ENCODE data around the gene MRPS25.

The MRPS25 gene

GRCh38 chr3:15064835-15065549 is at the start of gene MRPS25:
Gene MRPS25 (minus strand): TSS chr3:15065315. CDS start chr3:15065194, 121 bp downstream.
- peak; percentile 66 to 77 (median 76) for DNase-seq (ENCODE audit: low read depth in 3 of 3, low spot score in 1 of 3)

DNA sequence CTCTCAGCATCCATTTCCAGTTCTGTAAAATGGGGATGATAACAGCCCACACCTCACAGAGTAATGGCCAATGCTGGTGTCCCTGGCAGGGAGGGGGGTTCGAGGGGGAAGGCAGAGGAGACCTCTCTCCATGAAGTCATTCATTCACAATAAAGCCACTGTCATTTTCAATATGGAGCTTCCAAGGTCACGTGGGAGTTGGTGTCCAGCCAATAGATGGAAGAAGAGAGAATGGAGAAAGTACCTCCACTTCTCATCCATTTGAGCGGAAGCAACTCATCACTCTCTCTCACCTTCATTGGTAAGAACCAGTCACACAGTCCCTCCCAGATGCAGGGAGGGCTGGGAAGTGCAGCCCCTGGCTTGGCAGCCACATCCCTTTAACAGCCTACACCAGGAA is 48.8 kb upstream of the MRPS25 start:
- DNase-seq (ENCODE audit: low read depth in 3 of 3, low spot score in 1 of 3) = no peak

DNA sequence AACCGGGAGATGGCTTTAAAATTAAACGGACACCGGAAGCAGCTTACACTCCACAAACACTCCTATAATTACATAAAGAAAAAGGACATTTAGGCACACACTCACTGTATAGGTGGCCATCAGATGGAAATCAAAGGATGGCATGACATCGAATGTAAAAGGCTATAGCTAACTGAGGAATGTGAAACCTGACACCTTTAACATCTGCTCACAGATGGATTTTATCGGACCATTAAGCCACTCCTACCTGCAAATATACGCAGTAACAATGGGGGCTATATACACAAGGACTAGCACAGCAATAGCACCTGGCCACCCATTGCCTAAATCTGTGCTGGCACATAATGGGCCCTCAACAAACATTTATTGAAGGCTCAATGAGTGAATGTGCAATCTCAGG is 48.4 kb upstream of the MRPS25 start:
- DNase-seq (ENCODE audit: low read depth in 3 of 3, low spot score in 1 of 3) = no peak

DNA sequence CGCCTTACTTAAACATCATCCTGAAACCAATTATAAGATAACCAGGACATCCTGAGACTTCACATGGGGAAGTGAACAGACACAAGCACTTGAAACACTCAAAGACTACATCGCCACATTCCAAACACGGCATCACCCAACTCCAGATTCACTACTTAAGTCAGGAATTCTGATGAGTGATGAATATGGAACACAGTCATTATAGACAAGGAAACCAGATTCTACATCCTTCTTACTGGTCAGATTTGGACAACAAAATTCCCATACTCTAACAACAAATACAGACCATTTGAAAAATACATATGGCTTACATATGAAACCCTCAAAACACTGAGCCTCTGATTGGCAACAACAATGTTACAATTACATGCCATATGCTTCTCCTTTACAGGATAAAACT is 46.9 kb upstream of the MRPS25 start:
- no peak for DNase-seq (ENCODE audit: low read depth in 3 of 3, low spot score in 1 of 3)

GRCh38 chr3:15110206-15110605 is 45.1 kb upstream of the MRPS25 start:
- DNase-seq (ENCODE audit: low read depth in 3 of 3, low spot score in 1 of 3) = no peak

- no peak for DNase-seq (ENCODE audit: low read depth in 3 of 3, low spot score in 1 of 3)
Observed at GRCh38 chr3:15108869-15109268, 43.8 kb upstream of the MRPS25 start.

GRCh38 chr3:15108082-15108545 is 43.0 kb upstream of the MRPS25 start:
- peak; percentile 34 to 67 (median 38) for DNase-seq (ENCODE audit: low read depth in 3 of 3, low spot score in 1 of 3)

DNA sequence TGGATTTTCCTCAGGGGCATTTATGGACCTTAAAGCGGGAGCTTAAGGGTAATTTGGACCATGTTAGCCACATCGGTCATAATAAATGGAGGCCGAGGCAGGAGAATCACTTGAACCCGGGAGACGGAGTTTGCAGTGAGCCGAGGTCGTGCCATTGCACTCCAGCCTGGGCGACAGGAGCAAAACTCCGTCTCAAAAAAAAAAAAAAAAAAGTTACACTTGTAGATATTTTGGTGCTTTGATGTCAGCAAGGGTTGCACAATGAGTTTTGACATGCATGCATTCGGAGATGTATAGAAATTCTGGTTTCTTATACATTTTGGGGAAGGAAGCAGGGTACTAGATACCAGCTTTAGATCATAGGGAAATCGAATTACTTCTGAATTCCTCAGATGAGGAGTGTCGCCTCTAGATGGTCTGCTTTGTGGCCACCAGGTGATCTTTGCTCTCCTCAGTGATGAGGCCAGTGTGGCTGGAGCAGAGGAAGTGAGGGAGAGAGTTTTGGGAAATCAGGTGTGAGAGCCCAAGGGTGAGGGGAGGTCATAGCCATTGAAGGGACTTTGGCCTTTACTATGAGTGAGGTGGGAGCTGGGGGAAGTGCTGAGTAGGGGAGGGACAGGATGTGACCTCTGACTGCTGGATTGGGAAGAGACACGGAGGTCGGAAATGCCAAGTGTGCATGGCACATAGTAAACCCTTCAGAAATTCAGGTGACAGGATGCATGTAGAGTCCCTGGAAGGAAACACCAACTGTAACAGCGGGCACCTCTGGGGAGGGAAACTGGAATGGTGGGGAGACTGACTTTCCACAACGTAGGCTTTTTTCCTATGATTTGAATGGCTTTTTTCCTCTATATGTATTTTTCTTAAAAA is 42.2 kb upstream of the MRPS25 start:
- no peak for DNase-seq (ENCODE audit: low read depth in 3 of 3, low spot score in 1 of 3)

DNA sequence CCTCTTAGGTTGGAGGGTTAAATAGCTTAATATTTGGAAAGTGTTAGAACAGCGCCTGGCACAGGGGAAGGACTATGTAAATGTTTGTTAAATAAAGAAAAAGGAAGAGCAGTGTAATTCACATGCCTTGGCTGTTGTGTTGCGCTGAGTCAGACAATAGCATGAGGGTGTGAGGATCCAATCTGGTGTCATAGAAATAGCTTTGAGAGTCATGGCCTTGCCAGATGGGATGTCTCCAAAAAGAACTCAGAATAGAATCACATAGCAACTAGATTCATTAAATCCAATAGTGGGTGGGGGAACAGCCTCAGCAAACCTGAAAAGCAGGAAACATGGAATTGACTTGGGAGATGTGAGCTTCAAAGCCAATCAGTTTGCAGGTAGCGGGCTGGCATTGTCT is 37.7 kb upstream of the MRPS25 start:
- DNase-seq (ENCODE audit: low read depth in 3 of 3, low spot score in 1 of 3) = no peak

GRCh38 chr3:15102256-15102655 is 37.1 kb upstream of the MRPS25 start:
- DNase-seq (ENCODE audit: low read depth in 3 of 3, low spot score in 1 of 3) = no peak

- DNase-seq (ENCODE audit: low read depth in 3 of 3, low spot score in 1 of 3) = no peak
Observed at GRCh38 chr3:15099364-15100098, 34.4 kb upstream of the MRPS25 start.

DNA sequence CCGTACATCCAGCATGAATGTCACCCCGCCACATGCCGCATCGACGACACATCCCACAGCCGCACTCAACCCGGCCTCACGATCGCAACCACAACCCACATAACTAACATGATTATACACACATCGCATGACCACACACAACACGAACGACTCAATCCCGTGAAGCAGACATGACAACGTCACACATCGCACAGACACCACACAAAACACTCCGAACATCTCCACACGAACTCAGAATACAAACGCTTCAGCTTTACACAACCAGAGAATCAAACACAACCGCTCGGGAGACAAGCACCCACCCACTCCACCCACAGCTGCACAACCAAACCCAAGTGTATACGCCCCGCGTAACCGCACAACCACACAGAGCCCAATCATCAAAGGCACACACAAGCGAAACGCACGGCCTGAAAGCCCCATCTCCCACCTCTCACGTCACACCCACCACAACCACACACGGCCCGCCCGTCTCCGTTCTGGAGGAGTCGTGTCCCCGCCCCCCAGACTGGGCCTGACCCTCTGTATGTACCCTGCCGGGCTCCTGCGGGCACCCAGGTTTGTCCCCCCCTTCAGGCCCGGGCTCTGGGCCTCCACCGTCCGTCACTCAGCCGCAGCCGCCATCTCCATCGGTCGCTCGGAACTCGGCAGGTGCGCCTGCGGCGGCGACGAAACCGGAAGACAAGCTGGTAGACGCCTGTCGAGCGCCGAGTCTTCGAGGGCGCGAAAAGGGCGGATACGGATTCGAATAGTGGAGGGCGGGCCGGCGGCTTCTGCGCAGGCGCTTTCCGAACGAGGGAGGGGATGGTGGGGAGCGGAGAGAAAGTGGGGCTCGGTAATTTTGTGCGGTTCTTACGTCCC is 33.6 kb upstream of the MRPS25 start, which contains the start of gene RBSN:
Gene RBSN (minus strand): TSS at position 646 of the 861 bp plus-strand sequence. CDS start 3,028 bp downstream, outside the sequence.
- DNase-seq (ENCODE audit: low read depth in 3 of 3, low spot score in 1 of 3) = peak; percentile 85 to 87 (median 86)

GRCh38 chr3:15097891-15098290 is 32.8 kb upstream of the MRPS25 start:
- no peak for DNase-seq (ENCODE audit: low read depth in 3 of 3, low spot score in 1 of 3)

- no peak for DNase-seq (ENCODE audit: low read depth in 3 of 3, low spot score in 1 of 3)
Observed at GRCh38 chr3:15096046-15096445, 30.9 kb upstream of the MRPS25 start.

DNA sequence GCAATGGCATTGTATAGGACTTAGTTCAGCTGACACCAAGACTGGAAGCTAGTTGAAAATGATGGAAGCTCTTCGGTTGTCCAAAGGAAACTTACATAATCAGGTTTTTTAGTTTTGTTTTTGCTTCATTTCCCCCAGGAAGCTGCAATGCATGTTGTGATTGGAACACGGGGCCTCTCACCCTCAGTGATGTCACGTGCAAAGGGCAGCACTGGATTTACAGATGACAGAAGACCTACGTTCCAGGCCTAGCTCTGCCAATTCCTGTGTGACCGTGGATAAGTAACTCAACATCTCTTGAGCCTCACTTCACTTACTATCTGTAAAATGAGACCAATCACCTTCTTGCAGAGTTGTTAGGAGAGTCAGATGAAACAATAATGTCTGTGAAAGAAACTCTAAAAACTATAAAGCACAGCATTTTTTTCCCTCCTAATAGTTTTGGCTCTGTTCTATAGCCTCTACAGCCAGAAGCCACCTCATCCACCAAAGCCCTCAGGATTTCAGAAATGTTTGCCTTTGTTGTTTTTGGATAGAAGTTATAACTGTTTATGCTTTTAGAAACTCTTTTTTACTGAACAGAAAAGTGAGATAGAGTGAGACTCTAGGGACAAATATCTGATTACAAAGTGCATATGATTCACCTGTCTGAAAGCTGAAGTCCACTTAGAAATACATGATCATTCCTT is 29.2 kb upstream of the MRPS25 start:
- no peak for DNase-seq (ENCODE audit: low read depth in 3 of 3, low spot score in 1 of 3)

DNA sequence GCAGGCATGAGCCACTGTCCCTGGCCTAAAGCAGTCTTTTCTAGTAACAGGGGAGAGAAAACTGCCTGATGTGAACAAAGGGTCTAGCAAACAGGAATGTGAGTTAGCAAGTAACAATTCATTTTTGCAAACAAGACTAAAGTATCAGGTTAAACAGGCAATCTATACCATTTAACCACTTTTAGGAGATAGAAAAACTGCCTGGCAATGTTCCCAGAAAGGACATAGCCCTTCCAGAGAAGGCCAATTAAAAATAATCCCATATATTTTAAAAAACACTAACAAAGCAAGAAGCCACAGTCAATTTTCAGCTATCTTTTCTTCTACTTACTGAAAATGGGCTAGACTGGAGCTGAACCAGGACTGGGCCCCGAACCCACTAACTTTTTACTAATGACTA is 27.6 kb upstream of the MRPS25 start:
- no peak for DNase-seq (ENCODE audit: low read depth in 3 of 3, low spot score in 1 of 3)

DNA sequence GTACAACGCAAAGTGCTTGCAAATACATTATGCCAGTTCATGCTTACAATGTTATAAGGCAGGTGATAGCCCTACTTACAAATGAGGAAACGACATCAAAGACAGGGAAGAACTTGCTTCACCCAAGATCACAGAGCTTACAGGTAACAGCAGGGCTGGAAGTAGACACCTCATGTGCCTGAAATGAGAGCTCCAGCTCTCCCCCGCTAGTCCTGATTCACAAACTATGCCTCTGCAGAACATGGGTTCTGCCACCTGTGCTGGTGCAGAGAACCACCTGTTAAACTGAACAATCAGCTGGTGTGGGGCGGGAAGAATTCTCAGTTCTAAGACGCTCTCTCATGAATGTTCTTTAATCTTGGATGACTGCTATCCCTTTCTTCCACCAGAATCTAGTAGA is 26.5 kb upstream of the MRPS25 start:
- DNase-seq (ENCODE audit: low read depth in 3 of 3, low spot score in 1 of 3) = no peak

- no peak for DNase-seq (ENCODE audit: low read depth in 3 of 3, low spot score in 1 of 3)
Observed at GRCh38 chr3:15089201-15089600, 24.1 kb upstream of the MRPS25 start.

DNA sequence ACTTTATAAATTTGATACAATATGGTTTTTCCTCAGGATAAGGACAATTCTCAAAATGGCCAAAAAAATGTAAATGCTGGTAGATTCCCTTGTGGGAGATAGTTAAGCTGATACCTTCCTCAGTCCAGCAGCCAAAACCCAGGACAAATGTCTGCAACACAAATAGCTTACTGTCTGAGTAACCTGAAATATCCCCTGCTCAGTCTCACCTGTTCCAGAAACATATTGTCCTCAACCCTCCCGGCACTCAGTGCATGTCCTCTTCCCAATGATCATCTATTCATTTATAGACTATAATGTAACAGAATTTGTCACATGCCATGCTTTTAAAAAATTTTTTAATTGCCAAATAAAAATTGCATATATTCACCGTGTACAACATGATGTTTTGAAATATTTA is 21.6 kb upstream of the MRPS25 start:
- DNase-seq (ENCODE audit: low read depth in 3 of 3, low spot score in 1 of 3) = no peak

DNA sequence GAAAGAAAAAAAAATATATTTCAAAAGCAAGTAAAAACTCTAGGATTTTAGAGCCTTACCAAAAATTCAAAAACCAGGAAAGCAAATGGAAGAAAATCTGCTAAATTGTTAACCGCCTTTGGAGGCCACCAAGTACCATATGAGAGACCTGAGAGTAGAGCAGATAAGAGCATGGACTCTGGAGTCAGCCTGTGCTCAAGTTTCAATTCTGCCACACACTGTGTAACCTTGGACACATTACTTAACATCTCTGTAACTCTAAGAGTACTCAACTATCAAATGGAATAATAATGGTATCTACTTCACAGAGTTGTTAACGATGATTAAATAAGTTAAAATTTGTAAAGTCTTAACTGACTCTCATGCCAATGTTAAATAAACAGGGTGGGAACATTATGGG is 21.1 kb upstream of the MRPS25 start:
- DNase-seq (ENCODE audit: low read depth in 3 of 3, low spot score in 1 of 3) = no peak

Measured in stimulated activated CD4-positive, alpha-beta T cell treated with anti-CD3 and anti-CD28 coated beads, TNF-alpha, amount 100 ng/mL, for 1 hour (primary cell).